NCI-H187 treated with DMSO at 0.1 percent for 48 hours (cell line): ENCODE data around the gene SRRT.
A peak's percentile ranks its signal among the peaks of the same experiment; 100 is the strongest.
"Not testable (repeated sequence)": the region's sequence is repeated elsewhere in the genome, so short reads cannot be mapped to it uniquely, and the experiment has no call there.

Experiments used
- DNase-seq: peaks from one replicate; lab custom pipeline; 2025; lab: John Stamatoyannopoulos, UW

Gene SRRT

GRCh38 chr7:100874577-100875355 lies at the start of gene SRRT:
SRRT (plus strand) TSS chr7:100875103; CDS start chr7:100875591, 488 bp downstream.
- peak; percentile 94 for DNase-seq

- no peak for DNase-seq
These were observed 49.7 kb upstream of the SRRT start for GRCh38 chr7:100825215-100825671.

GRCh38 chr7:100825751-100826513 lies 49.0 kb upstream of the SRRT start:
- DNase-seq = no peak

- DNase-seq = no peak
These were observed 48.2 kb upstream of the SRRT start for GRCh38 chr7:100826514-100827329.

GRCh38 chr7:100827330-100828226 lies 47.3 kb upstream of the SRRT start, which contains the start of gene EPHB4:
EPHB4 (minus strand) TSS chr7:100827523; CDS start chr7:100827030, 493 bp downstream.
- no peak for DNase-seq

- DNase-seq = no peak
These were observed 45.7 kb upstream of the SRRT start for GRCh38 chr7:100829150-100829716.

- DNase-seq = no peak
These were observed 44.5 kb upstream of the SRRT start for GRCh38 chr7:100830396-100830795.

GRCh38 chr7:100832281-100832633 lies 42.6 kb upstream of the SRRT start:
- DNase-seq = no peak

- no peak for DNase-seq
These were observed 38.7 kb upstream of the SRRT start for GRCh38 chr7:100835903-100836811.

GRCh38 chr7:100836812-100837098 lies 38.1 kb upstream of the SRRT start:
- no peak for DNase-seq

- DNase-seq = peak; percentile 79
These were observed 37.6 kb upstream of the SRRT start for GRCh38 chr7:100837099-100837836.

GRCh38 chr7:100839361-100839760 lies 35.5 kb upstream of the SRRT start:
- no peak for DNase-seq

GRCh38 chr7:100840470-100841100 lies 34.3 kb upstream of the SRRT start:
- no peak for DNase-seq

GRCh38 chr7:100847360-100847759 lies 27.5 kb upstream of the SRRT start:
- no peak for DNase-seq

GRCh38 chr7:100852048-100852872 lies 22.6 kb upstream of the SRRT start, which contains the start of gene SLC12A9:
SLC12A9 (plus strand) TSS chr7:100852713; CDS start chr7:100854198, 1,485 bp downstream.
- peak; percentile 54 for DNase-seq

- no peak for DNase-seq
These were observed 20.6 kb upstream of the SRRT start for GRCh38 chr7:100854146-100854895.

GRCh38 chr7:100854899-100855298 lies 20.0 kb upstream of the SRRT start:
- not testable (repeated sequence) for DNase-seq
